Limb (tissue), 2 donors: Measurements from ENCODE around the gene QSOX1.

Source experiments
- DNase-seq, 2 donors: peaks; one replicate each; pipeline ENCODE4 v3.0.0-alpha.2; 2016; ENCODE audit errors: extremely low spot score in 2 of 2

The QSOX1 gene

DNA sequence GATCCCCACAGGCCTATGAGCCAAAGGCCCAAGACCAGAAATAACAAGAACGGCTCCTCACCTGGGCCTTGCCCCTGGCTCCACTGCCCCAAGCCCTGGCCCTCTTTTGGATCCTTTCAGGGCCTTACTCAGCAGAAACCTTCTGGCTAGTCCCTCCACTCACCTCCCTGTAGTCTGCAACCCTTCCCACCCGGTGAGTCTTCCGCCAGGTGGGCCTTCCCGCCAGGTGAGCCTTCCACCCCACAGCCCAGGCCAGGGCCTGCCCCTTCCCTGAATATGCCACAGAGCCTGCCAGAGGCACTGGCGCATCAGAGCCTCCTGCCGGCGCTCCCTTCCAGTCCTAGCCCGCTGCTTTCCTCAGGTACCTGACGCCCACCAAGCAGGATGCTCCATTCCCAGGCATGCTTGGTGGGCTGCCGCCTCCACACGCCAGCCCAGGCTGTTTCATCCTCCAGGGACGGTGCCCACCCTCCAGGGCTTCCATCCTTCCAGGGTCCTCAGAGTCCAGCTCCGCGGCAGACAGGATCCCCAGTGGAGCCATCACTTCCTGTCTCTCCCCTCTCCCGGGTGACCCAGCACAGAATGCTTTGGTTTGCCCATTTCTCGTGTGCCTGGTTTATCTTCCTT lies 96.3 kb downstream of the QSOX1 start:
- no peak for DNase-seq

DNA sequence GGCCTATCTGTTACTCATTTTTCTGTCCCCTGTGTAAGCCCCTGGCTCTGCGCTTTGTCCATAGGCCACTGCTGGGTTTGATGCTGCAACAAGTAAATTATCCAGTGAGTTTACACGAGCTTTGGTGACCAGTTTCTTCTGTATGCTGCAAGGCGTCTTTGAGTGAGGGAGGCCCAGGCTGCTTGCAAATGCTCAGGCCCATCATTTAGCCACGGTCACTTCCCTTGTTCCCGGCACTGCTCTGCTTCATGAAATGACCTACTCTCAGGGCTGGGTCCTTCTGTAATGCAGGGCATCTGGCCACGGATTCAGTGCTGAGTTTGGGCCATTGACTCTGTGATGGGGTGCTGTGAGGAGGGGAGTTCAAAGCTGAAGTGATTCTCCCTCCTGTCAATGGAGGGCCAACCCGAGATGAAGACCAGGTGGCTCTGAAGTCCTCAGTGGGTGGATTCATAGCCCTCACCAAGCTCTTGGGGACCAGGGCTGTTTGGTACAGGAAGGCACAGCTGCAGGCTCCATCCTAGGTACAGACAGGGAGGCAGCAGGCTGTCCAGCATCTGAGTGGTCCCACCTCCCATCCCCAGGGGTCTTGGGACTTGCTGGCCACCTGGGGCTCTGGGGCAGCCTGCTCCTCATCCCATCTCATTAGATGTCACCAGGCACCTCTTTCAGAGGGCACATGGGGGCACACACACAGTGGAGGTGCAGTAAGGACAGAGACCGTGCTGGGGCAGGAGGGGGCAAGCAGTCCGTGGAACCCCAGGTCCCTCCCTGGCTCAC lies 97.0 kb downstream of the QSOX1 start:
- no peak for DNase-seq

DNA sequence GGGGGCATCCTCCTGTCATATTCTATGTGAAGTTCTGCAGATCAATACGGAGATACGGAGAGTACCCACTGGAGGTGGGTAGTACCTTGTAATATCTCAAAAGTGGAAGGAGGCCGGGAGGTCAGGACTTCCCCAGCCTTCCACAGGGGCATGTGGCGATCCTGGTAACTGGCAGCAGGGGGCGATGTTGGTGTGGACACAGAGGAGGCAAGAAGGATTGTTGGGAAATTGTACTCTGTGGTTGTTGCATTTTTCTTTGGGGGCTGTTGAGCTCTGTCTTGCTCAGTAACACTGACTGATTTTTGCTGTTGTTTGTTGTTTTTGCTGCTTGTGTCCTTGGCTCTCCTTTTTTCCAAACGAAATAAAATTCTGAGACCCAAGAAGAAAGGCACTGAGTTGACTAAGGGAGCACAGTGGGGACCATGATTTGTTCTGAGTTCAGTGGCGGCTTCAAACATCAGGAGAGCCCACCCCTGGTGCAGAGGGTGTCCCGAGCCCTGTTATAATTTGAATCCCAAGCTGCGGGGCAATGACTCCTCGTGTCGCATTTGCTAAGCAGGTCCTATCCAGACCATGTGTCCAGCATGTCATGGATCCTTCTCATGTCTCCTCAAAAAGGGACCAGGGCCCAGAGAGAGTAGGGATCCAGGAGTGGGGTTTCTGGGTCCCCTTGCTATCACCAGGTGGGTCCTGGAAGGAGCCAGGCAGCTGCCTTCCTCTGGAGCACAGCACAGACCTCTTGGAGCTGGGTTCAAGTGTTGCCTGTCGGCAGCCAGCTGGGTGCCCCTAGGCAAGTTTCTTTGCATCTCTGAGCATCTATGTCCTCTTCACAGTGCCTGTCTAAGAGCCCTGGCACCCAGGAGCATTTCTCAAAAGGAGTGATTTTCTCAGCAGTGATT lies 98.2 kb downstream of the QSOX1 start:
- DNase-seq: peak in 1 of 2 donors; percentile 66
